HG03460 (cell line): ENCODE results near the gene DNMT1.

Experiments used
- ATAC-seq: cut with Tn5 transposase; IDR thresholded peaks from one replicate; pipeline ENCODE4 v1.9.1; 2021; ENCODE audit not compliant: unreplicated experiment

Gene DNMT1

DNA sequence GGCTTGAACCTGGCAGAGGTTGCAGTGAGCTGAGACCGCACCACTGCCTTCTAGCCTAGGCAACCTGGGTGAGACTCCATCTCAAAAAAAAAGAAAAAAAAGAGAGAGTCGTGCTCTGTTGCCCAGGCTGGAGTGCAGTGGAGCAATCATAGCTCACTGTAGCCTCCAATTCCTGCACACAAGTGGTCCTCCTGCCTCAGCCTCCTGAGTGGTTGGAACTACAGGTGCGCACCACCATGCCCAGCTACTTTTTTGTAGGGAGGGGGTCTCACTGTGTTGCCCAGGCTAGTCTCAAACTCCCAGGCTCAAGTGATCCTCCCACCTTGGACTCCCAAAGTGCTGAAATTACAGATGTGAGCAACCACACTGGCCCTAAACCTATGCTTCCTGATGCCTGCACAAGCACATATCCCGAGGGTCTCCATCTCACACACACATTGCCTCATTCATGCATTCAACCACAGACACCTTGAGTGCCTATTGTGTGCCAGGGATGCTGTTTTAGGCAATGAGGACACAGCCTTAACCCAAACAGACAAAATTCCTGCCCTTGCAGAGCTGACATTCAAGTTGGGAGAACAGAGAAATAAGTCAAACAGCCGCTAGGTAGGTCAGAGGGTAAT, 94.5 kb downstream of the DNMT1 start:
- ATAC-seq: no peak

DNA sequence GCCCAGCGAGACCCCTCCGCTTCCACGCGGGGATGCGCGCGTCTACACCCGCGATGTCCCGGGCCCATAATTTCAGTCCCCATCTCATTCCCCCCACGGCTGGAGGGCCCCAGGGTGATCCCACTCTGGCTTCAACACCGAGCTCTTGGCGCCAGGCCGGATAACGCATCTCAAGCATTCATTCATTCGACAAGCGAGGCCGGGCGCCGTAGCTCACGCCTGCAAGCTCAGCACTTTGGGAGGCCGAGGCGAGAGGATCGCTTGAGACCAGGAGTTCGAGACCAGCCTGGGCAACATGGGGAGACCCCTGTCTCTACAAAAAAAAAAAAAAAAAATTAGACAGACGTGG, 98.2 kb downstream of the DNMT1 start:
- no peak for ATAC-seq

DNA sequence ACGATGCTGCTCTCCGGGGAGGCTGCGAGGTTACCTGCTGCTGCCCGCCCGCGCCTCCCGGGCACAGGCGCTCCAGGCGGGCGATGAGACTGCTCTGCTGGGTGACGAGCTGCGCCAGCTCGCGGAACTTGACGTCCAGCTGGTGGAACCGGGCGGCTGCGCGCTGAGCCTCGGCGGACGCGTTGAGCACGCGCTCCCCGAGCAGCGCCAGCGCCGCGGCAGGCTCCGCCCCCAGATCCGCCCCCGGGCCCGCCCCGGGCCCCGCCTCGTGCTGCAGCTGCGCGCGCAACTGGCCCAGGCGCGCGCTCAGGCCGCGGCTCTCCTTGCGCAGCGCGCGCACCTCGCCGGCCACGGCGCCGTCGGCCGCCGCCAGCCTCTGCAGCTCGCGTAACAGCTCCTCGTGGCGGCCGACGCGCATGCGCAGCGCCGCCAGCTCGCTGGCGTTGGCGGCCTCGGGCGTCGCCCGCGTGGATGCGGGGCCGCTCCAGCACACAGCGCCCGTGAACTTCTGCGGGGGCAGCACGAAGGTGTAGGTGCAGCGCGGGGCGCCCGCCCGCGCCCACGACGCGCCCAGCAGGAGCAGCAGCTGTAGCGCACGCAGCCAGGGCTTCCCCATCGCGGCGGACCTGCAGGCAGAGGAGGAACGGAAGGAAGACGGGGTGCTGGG, 98.7 kb downstream of the DNMT1 start:
- peak; percentile 56 for ATAC-seq

DNA sequence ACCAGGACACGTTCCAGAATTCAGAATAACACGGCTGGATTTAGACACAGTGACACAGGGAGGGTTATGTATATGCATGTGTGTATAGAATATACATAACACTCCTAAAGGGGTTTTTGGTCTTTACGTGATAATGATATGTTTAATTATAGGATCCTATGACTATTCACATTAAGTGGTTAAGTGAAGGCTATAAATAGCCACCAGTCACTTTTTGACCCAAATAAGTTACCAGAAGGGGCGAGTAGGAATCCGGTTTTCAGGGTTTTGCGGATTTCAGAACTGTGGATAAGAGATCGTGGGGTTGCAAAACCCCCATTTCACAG, 99.2 kb downstream of the DNMT1 start:
- ATAC-seq: no peak

DNA sequence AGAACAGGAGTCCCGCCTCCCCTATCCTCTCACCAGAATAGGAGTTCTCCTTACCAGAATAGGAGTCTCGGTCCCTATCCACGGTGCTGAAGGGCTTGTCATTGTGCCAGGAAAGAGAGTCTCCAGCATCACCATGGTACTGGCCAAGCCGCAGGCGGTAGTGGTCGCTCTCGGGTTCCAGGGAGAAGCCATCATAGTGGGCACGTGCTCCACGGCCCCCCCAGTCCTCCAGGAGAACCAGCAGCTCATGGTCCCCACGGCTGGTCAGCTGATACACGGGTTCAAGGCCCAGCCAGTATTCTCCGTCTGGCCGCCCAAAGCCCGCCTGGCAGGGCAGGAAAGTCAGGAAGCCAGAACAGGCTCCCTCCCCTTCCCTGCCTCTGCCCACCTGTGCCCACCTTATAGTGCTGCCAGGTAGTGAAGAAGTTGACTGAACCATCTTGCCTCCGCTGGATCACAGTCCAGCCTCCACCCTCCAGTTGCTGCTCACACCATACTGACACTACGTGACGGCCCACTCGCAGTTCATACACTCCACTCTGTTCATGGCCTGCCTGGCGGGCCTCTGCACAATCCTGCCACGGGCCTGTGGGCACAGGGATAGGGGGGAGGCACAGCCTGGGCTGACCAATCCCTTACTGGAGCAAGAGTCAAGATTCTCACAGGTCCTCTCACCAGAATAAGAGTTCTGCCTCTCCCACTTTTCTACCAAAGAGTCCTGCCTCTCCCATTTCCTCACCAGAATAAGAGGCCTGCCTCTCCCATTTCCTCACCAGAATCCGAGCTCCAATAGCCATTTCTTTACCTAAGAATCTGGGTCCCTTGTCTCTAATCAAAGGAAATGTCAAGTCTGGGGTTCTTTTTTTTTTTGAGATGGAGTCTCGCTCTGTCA, 101.2 kb downstream of the DNMT1 start:
- ATAC-seq: no peak

DNA sequence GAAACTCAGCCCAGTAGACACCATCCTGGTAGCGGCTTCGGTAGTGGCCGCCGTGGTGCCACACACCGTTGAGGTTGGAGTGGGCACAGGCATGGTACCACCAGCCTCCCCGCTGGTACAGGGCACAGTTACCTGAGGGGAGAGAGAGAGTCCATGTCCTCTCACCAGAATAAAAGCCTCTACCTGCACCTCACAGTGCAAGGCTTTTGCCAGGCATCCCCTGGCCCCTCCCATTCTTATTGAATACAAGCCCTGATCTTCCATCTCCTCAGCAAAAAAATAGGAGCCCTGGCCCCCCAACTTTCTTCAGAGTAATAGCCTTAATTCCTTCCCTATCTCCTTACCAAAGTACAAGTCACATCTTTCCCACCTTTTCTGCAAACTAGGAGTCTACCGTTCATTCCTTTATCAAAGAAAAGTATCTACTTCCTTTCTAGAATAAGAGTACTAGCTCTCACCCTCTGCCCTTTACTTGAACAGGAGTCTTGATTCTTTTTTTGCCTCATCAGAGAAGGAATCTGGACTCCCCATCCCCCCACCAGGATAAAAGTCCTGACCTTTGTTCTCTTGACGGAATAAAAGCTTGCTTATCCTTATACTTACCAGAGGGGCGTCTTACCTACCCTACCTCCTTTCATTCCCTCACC, 102.0 kb downstream of the DNMT1 start:
- no peak for ATAC-seq

DNA sequence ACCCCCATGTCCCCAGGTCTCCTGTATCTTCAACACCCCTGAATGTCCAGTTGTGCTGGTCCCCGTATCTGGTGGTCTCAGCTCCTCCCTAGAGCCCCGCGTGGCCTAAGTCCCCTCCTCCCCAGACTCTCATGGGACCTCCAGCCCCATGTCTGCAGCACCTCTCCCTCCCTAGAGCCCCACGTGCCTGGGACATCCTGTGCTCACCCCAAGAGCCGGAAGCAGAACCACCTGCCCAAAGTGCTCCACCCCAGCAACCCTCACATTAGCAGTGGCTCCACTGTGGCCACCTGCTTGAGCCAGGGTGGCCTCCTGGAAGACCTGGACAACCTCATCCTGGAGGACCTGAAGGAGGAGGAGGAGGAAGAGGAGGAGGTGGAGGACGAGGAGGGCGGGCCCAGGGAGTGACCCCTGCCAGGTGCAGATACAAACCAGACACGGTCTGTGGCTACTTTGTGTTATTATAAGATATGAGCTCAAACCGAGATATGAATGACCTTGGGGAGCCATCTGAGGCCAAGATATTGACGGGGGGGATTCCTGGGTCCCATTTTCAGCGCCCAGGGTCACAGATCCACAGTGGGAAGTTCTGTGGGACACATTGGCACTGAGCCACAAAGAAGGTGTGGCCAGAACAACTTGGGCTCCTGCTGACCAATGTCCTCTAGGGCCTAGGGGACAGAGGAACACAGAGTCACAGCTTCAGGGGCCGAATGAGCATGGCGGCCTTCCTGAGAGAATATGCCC, 102.7 kb downstream of the DNMT1 start:
- no peak for ATAC-seq

DNA sequence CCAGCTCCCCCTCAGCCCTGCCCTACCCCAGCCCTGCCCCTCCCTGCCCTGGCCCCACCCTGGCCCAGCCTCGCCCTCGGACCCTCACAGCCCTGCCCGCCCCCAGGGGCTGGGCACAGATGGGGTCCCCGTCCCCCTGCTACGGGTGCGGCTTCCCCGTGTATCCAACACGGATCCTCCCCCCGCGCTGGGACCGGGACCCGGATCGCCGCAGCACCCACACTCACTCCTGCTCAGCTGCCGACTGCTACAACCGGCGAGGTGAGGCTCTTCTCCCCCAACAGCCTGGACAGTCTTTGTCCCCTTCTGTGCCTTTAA, 103.4 kb downstream of the DNMT1 start:
- ATAC-seq: no peak

DNA sequence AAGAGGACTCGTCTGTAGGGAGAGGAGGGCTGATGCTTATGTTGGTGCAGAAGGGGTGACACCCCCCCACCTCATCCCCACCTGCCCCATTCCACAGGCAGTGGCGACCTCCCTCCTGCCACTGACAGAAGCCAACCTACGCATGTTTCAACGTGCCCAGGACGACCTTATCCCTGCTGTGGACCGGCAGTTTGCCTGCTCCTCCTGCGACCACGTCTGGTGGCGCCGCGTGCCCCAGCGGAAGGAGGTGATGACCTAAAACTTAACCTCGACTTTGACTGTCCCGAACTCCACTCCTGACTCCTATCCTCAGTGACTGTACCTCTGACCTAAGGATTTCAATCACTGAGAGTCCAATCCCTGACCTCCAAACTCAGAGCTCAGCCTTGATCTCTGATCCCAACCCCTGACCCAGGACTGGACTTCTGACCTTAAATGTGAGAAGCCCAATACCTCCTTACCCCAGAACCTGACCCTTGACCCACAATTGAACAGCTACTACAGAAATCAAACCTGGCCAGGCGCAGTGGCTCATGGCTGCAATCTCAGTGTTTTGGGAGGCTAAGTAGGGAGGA, 104.9 kb downstream of the DNMT1 start:
- no peak for ATAC-seq

DNA sequence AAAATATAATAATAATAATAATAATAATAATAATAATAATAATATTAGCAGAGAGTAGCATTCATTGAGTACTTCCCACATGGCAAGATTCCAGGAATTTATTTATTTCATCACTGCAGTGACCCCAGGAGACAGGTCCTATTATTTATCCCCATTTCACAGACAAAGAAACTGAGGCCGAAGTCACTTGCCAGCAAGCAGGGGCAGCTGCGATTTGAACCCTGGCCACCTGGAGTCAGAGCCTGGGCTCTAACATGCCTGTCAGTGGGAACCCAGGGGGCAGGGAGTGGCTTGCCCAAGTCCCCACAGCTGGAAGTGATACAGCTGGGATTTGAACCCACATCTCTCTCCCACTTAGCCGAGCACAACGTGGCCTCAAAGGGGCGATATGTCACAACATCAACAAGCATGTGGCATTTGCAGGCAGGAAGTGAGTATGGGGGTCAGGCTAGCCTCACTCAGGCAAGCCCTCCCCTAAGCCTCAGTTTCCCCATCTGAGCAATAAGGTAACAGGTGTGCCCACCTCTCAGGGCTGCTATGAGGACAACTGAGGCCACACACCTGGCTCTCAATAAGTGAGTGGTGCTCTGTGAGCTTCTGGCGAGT, 105.7 kb downstream of the DNMT1 start:
- ATAC-seq: no peak

DNA sequence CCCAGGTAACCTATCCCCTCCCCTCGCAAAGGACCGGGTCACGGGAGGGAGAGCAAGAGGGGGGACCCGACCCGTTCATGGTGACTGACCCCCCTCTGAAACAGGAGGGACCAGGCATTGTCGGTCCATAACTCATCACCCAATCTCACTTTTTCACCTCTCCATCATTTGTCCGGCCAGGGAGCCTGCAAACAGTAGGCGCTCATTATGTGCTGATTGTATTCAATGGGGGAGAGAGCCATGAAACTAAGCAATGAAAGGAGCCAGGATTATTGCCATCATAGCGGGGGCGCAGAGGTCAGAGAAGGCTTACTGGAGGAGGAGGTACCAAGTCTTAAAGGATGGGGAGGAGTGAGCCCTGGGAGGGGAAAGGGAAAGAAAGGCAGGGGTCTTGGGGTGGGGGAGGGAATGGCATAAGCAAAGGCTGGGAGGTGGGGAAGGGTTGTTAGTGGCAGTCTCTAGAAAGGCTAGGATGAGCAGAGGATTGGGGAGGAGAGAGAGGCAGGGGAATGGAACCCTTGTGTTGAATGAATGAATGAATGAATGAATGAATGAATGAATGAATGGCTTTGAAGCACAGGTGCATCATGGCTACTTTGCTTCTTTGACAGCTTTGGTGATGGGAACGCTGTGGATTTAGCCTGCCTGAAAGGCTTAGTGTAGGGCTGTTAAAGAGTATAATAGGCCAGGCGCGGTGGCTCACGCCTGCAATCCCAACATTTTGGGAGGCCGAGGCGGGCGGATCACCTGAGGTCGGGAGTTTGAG, 107.3 kb downstream of the DNMT1 start:
- ATAC-seq: no peak

DNA sequence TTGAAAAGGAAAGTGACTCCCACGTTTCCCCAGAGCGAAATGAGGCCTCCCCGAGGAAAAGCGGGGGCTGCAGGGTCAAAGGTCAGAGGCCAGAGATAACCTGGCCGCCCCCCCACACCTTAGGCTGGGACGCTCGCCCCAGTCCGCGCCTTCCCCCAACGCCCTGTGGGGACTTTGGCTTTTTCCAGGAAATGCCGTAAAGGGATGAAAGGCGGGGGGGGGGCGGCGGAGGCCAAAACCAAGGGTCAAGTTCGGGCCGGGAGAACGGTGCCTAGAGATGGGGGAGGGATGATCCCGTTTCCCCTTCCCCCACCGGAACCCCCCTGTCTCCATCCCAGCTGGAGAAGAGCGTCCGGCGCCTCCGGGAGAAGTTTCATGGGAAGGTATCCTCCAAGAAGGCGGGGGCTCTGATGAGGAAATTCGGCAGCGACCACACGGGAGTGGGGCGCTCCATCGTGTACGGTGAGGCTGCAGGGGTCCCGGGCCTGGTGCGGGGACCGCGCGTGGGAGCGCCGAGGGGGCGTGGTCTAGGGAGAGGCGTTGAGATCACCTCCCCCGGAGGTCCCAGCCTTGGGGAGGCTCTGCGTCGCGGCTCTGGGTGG, 108.1 kb downstream of the DNMT1 start:
- ATAC-seq: no peak

DNA sequence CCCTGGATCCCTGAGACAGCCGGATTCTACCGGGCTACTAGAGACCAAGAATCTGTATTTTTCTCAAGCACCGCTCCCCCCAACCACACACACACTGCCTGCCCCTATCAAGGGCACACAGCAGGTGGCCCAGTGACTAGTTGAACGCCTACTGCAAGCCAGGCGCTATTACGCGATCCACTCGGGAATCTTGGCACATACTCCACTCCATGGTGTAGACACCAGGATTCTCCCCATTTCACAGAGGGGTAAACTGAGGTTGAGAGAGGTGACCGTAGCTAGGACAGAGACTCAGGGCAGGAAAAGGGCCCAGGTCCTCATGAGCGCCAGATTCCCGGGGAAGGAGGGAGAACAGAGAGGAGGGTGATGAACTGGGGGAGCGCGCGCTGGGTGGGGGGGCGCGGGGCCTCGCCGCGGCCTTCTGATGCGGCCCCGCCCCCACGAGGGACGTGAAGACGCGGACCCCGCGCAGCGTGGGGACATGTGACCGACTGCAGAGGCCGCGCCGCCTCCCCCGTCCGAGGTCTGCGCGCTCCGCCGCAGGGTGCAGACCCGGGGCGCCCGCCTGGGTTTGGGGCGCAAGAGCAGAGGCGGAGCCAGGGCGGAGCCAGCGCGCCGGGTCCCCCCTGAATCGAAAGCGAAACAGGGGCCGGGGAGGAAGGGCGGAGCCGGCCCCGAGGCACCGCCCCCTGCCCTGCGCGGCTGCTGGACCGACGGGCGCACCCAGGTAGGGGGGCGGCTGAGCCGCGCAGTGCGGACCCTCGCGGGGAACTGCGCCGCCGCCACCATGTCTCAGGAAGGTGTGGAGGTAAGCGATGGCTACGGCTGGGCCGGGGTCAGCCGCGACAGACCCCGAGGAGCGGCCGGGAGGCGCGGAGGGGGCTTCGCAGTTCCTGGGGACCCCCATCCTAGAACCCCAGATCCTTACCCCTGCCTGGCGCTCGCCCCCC, 108.8 kb downstream of the DNMT1 start, which contains the start of gene SHFL:
TSS of gene SHFL (plus strand) at position 677 of the 950 bp plus-strand sequence. CDS start at position 788, 111 bp downstream.
- peak; percentile 60 for ATAC-seq

DNA sequence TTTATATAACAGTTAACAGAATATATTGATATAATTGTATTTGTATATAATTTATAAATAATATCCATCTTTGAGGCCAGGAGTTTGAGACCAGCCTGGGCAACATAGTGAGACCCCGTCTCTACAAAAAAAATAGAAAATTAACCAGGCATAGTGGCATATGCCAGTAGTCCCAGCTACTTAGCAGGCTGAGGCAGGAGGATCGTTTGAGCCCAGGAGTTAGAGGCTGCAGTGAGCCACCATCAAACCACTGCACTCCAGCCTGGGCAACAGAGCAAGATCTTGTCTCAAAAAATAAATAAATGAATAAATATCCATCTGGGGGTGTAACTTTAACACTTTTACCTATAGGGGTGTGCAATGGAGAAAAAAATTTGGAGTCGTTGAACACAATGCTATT, 110.0 kb downstream of the DNMT1 start:
- ATAC-seq: no peak

DNA sequence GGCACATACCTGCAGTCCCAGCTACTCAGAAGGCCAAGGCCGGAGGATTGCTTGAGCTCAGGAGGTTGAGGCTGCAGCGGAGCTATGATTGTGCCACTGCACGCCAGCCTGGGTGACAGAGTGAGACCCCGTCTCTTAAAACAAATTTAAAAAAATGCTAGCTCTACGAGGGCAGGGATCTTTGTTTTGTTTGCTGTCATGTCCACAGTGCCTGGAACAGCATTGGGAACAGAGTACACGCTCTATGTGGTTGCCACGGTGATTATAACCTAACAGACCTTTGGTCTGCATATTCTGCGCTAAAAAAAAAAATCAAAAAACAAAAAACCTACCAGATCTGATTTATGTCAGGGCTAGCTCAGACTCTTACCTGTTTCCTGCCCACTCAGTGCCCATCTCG, 110.8 kb downstream of the DNMT1 start:
- no peak for ATAC-seq
